ENCODE measurements around the gene ADA. TPM values are rescaled to one million over a fixed set of nuclear protein-coding genes. Genes with fewer than 3 reads are reported as not detected.

The ADA gene
- total and polyA plus RNA-seq, 2 of the 4 experiments (the other 2 are of a cell fraction): 8.1 to 11.0 TPM

- CTCF ChIA-PET: no interaction called here
- ATAC-seq (ENCODE audit: low read depth) (no peak), DNase-seq (no peak)
- in situ Hi-C loops (cut with MboI; ENCODE audit: low sequenced_read_pairs) (no loop called here), intact Hi-C loops (cut with micrococcal nuclease) (no loop called here), dilution Hi-C loops (cut with HindIII; ENCODE audit: low sequenced_read_pairs, unreplicated experiment) (no loop called here)
- Histone ChIP-seq H4K91ac (ENCODE audit: insufficient read depth, low read depth, low read length) (no peak overlapping the region), H3K18ac (ENCODE audit: low read depth, low read length) (no peak overlapping the region), H2BK120ac (ENCODE audit: low read depth, low read length) (no peak overlapping the region), H3K56ac (ENCODE audit: extremely low read depth, insufficient read depth, low read length) (no peak overlapping the region), H3K27ac (ENCODE audit: insufficient read depth, low read length) (no peak overlapping the region), H3K4me1 (ENCODE audit: control insufficient read depth, insufficient read depth, low read length) (no peaks in the 10 kb centered on the region), H3K36me3 (ENCODE audit: control insufficient read depth, insufficient read depth, low read length) (peaks cover 1% of the 10 kb centered on the region; the same call in 1 of the 2 replicates), H4K20me1 (ENCODE audit: insufficient read depth, low read length) (no peaks in the 10 kb centered on the region), H2BK15ac (ENCODE audit: low read depth, low read length) (no peak overlapping the region), H3K4ac (ENCODE audit: low read depth, low read length) (no peak overlapping the region), H3K9ac (ENCODE audit: low read depth, low read length) (no peak overlapping the region), H4K8ac (ENCODE audit: low read depth in 2 of 2, low read length in 2 of 2) (no peak overlapping the region), H3K9me1 (ENCODE audit: insufficient read depth, low read length) (no peaks in the 10 kb centered on the region; the same call in 1 of the 2 replicates), H3K23ac (ENCODE audit: low read depth, low read length) (no peak overlapping the region), H4K5ac (ENCODE audit: low read depth, low read length) (no peak overlapping the region), H2BK5ac (ENCODE audit: low read depth, low read length, poor library complexity, severe bottlenecking) (no peak overlapping the region), H3K4me2 (ENCODE audit: low read depth, low read length) (no peak overlapping the region), H3K9me3 (ENCODE audit: control insufficient read depth, insufficient read depth, low read length) (no peaks in the 10 kb centered on the region), H2AK5ac (ENCODE audit: low read depth, low read length) (no peak overlapping the region), H3K27me3 (ENCODE audit: control insufficient read depth, insufficient read depth, low read length) (no peaks in the 10 kb centered on the region), H2AK9ac (replicated peaks; ENCODE audit: low read depth, low read length, poor library complexity) (no peak overlapping the region), H2BK20ac (ENCODE audit: low read depth, low read length) (no peak overlapping the region), H3K4me3 (ENCODE audit: insufficient read depth, low read depth, low read length) (no peak overlapping the region), H3K79me1 (ENCODE audit: low read depth in 1 of 2, low read length in 2 of 2) (no peaks in the 10 kb centered on the region), H2AFZ (replicated peaks; ENCODE audit: low read length, poor library complexity) (no peak overlapping the region), H3K14ac (replicated peaks; ENCODE audit: low read depth, low read length) (no peak overlapping the region)
- POLR2A ChIA-PET (ENCODE audit: unreplicated experiment): no interaction called here
- no TSS peak for BruUV-seq (replicated peaks)
- 85% methylated on average over 6 of the region's 9 CpGs; no CpG with 5 or more reads in 1 of the 2 experiments for WGBS, 2 experiments (ENCODE audit: extremely low coverage in 2 of 2, insufficient read length in 1 of 2)
- no peak for TF ChIP-seq FOS (IDR thresholded peaks at IDR 0.05; ENCODE audit: low read depth, low read length)
- TF ChIP-seq RFX5 (IDR thresholded peaks at IDR 0.05; ENCODE audit: low read depth, low read length): no peak
- TF ChIP-seq RCOR1 (IDR thresholded peaks at IDR 0.05; ENCODE audit: insufficient replicate concordance, low read length): no peak
- no peak for TF ChIP-seq POLR2A (IDR thresholded peaks at IDR 0.05; ENCODE audit: low read depth, low read length)
- no peak for TF ChIP-seq MAFK (IDR thresholded peaks at IDR 0.05; ENCODE audit: low read depth, low read length)
- TF ChIP-seq RAD21 (IDR thresholded peaks at IDR 0.05; ENCODE audit: low read length): no peak
- no peak for TF ChIP-seq CHD1 (IDR thresholded peaks at IDR 0.05; ENCODE audit: low read depth, low read length)
- TF ChIP-seq USF2 (IDR thresholded peaks at IDR 0.05; ENCODE audit: low read depth, low read length): no peak
- TF ChIP-seq CEBPB (IDR thresholded peaks at IDR 0.05; ENCODE audit: low read depth, low read length): no peak
- no peak for TF ChIP-seq CTCF (conservative IDR thresholded peaks at IDR 0.05; ENCODE audit: low read depth, low read length)
- TF ChIP-seq NFE2L2 (IDR thresholded peaks at IDR 0.05; ENCODE audit: low read depth, low read length): no peak
- no peak for TF ChIP-seq BHLHE40 (IDR thresholded peaks at IDR 0.05; ENCODE audit: low read depth, low read length)
- no peak for TF ChIP-seq ELK1 (IDR thresholded peaks at IDR 0.05; ENCODE audit: borderline replicate concordance, low read depth, low read length)
- no peak for TF ChIP-seq MAZ (IDR thresholded peaks at IDR 0.05; ENCODE audit: borderline replicate concordance, low read depth, low read length)
- no peak for TF ChIP-seq SMC3 (IDR thresholded peaks at IDR 0.05; ENCODE audit: low read depth, low read length)
- no peak for TF ChIP-seq MXI1 (IDR thresholded peaks at IDR 0.05; ENCODE audit: borderline replicate concordance, low read depth, low read length)
Observed at GRCh38 chr20:44629017-44629385, 22.5 kb downstream of the ADA start.
